ENCODE measurements around the gene MYMX.
"Not testable (repeated sequence)": the region's sequence is repeated elsewhere in the genome, so short reads cannot be mapped to it uniquely, and the experiment has no call there.

Gene MYMX

GRCh38 chr6:44219815-44220784, 3.4 kb downstream of the MYMX start:
- no peak for DNase-seq (ENCODE audit: low spot score)

GRCh38 chr6:44220913-44221290, 4.2 kb downstream of the MYMX start:
- DNase-seq (ENCODE audit: low spot score) = no peak

- DNase-seq (ENCODE audit: low spot score) = peak; percentile 85
Measured at GRCh38 chr6:44221291-44221960, 4.7 kb downstream of the MYMX start.

GRCh38 chr6:44221961-44222335, 5.2 kb downstream of the MYMX start:
- no peak for DNase-seq (ENCODE audit: low spot score)

- no peak for DNase-seq (ENCODE audit: low spot score)
Measured at GRCh38 chr6:44222486-44223318, 6.0 kb downstream of the MYMX start.

GRCh38 chr6:44223319-44224028, 6.7 kb downstream of the MYMX start, which contains the start of gene SLC29A1:
TSS of gene SLC29A1 (plus strand) at chr6:44223595. CDS start at chr6:44227314, 3,719 bp downstream.
- peak; percentile 94 for DNase-seq (ENCODE audit: low spot score)

- no peak for DNase-seq (ENCODE audit: low spot score)
Measured at GRCh38 chr6:44224029-44224964, 7.6 kb downstream of the MYMX start.

GRCh38 chr6:44224965-44225305, 8.2 kb downstream of the MYMX start:
- no peak for DNase-seq (ENCODE audit: low spot score)

GRCh38 chr6:44225579-44226325, 9.0 kb downstream of the MYMX start:
- DNase-seq (ENCODE audit: low spot score) = no peak

- no peak for DNase-seq (ENCODE audit: low spot score)
Measured at GRCh38 chr6:44226368-44227147, 9.8 kb downstream of the MYMX start.

GRCh38 chr6:44227148-44227793, 10.5 kb downstream of the MYMX start:
- DNase-seq (ENCODE audit: low spot score) = no peak

- no peak for DNase-seq (ENCODE audit: low spot score)
Measured at GRCh38 chr6:44228031-44228430, 11.3 kb downstream of the MYMX start.

- DNase-seq (ENCODE audit: low spot score) = no peak
Measured at GRCh38 chr6:44228433-44228832, 11.7 kb downstream of the MYMX start.

GRCh38 chr6:44228836-44229235, 12.1 kb downstream of the MYMX start:
- peak; percentile 64 for DNase-seq (ENCODE audit: low spot score)

GRCh38 chr6:44229376-44230033, 12.8 kb downstream of the MYMX start:
- no peak for DNase-seq (ENCODE audit: low spot score)

GRCh38 chr6:44230034-44230675, 13.4 kb downstream of the MYMX start:
- DNase-seq (ENCODE audit: low spot score) = no peak

- not testable (repeated sequence) for DNase-seq (ENCODE audit: low spot score)
Measured at GRCh38 chr6:44231426-44231825, 14.7 kb downstream of the MYMX start.

All from GM03348 (cell line).